ENCODE data around the gene VEGFB.

VEGFB gene

GRCh38 chr11:64284962-64285884, 50.8 kb downstream of the VEGFB start, which contains the start of gene GPR137:
TSS of gene GPR137 (plus strand) at chr11:64285848. CDS start at chr11:64286525, 677 bp downstream.
- Histone ChIP-seq H2AFZ (ENCODE audit: low read length) (peak within 1 kb of the TSS; percentile 95), H4K20me1 (ENCODE audit: insufficient read depth, low read length, poor library complexity, severe bottlenecking) (no peaks in the 10 kb centered on the region), H3K9me3 (ENCODE audit: insufficient read depth, low read depth, low read length) (no peaks in the 10 kb centered on the region), H3F3A (ENCODE audit: low read depth) (no peaks in the 10 kb centered on the region), H3K4me1 (ENCODE audit: insufficient read depth, low read length, poor library complexity, severe bottlenecking) (peaks cover 8% of the 10 kb centered on the region), H3K36me3 (ENCODE audit: insufficient read depth, low read length) (no peaks in the 10 kb centered on the region), H3K27me3 (ENCODE audit: insufficient read depth, low read length, poor library complexity, severe bottlenecking) (no peaks in the 10 kb centered on the region), H3K4me3 (ENCODE audit: low read length, poor library complexity, severe bottlenecking) (peak within 1 kb of the TSS; percentile 99), H3K79me2 (ENCODE audit: insufficient read depth, low read length) (peaks cover 10% of the 10 kb centered on the region; the same call in 1 of the 2 replicates), H3K9ac (ENCODE audit: low read depth, low read length, poor library complexity, severe bottlenecking) (peak within 1 kb of the TSS; percentile 87), H3K4me2 (ENCODE audit: low read depth, low read length, poor library complexity, severe bottlenecking) (peak within 1 kb of the TSS; percentile 96), H3K9me2 (replicated peaks; ENCODE audit: low read depth, low read length) (no peaks in the 10 kb centered on the region)
- no peak for TF ChIP-seq EZH2phosphoT487 (IDR thresholded peaks at IDR 0.05; ENCODE audit: borderline replicate concordance)
- TF ChIP-seq CTCF (conservative IDR thresholded peaks at IDR 0.05; ENCODE audit: low read length), result no peak

GRCh38 chr11:64285885-64286800, 51.8 kb downstream of the VEGFB start:
- no peaks in the 10 kb centered on the region for H3K9me2 ChIP-seq (replicated peaks; ENCODE audit: low read depth, low read length)
- peak overlapping the region; percentile 95 for H2AFZ ChIP-seq (ENCODE audit: low read length)

More at GRCh38 chr11:64285885-64286800, 51.8 kb downstream of the VEGFB start:
- TF ChIP-seq EZH2phosphoT487 (IDR thresholded peaks at IDR 0.05; ENCODE audit: borderline replicate concordance) (no peak), CTCF (conservative IDR thresholded peaks at IDR 0.05; ENCODE audit: low read length) (peak; percentile 60)
- Histone ChIP-seq H3K4me3 (ENCODE audit: low read length, poor library complexity, severe bottlenecking) (peak overlapping the region; percentile 99), H3K79me2 (ENCODE audit: insufficient read depth, low read length) (peaks cover 10% of the 10 kb centered on the region; the same call in 1 of the 2 replicates), H3K4me1 (ENCODE audit: insufficient read depth, low read length, poor library complexity, severe bottlenecking) (peaks cover 8% of the 10 kb centered on the region), H4K20me1 (ENCODE audit: insufficient read depth, low read length, poor library complexity, severe bottlenecking) (no peaks in the 10 kb centered on the region), H3K4me2 (ENCODE audit: low read depth, low read length, poor library complexity, severe bottlenecking) (peak overlapping the region; percentile 96), H3K9ac (ENCODE audit: low read depth, low read length, poor library complexity, severe bottlenecking) (peak overlapping the region; percentile 87), H3K9me3 (ENCODE audit: insufficient read depth, low read depth, low read length) (no peaks in the 10 kb centered on the region), H3K27me3 (ENCODE audit: insufficient read depth, low read length, poor library complexity, severe bottlenecking) (no peaks in the 10 kb centered on the region), H3F3A (ENCODE audit: low read depth) (no peaks in the 10 kb centered on the region), H3K36me3 (ENCODE audit: insufficient read depth, low read length) (no peaks in the 10 kb centered on the region)
